Prostate gland (tissue), 2 donors: ENCODE measurements around the gene IFT27. TPM values are rescaled to one million over a fixed set of nuclear protein-coding genes. Genes with fewer than 3 reads are reported as not detected.

Experiments used
- DNase-seq: peaks from one replicate; pipeline ENCODE4 v3.0.0-alpha.2; 2019; ENCODE audit warnings: low spot score
- H3K27ac ChIP-seq, 2 donors: fragments of 200-600 bp; sonication (generic); 2 replicates each; pipeline ENCODE4 v1.5.1; 2017 to 2019
- H3K27me3 ChIP-seq: fragments of 200-600 bp; sonication (generic); replicated peaks from 2 replicates; pipeline ENCODE4 v1.5.1; 2019; ENCODE audit not compliant: insufficient read depth
- H3K36me3 ChIP-seq, 2 donors: fragments of 200-600 bp; sonication (generic); 1 replicate in 1 of 2; 2 replicates in 1 of 2; pipeline versions ENCODE4 v1.5.1 to v1.8.1; 2017 to 2019
- H3K4me1 ChIP-seq: fragments of 200-600 bp; sonication (generic); replicated peaks from 2 replicates; pipeline ENCODE4 v1.5.1; 2019
- H3K4me3 ChIP-seq, 2 donors: fragments of 200-600 bp; sonication (generic); 2 replicates each; pipeline ENCODE4 v1.5.1; 2017 to 2019
- H3K9me3 ChIP-seq: fragments of 200-600 bp; sonication (generic); 2 replicates; pipeline ENCODE4 v1.5.1; 2017
- CTCF ChIP-seq, 4 experiments: fragments of 200-600 bp in 2 of 4; fragments of 450-650 bp in 2 of 4; sonication (generic) in 2 of 4; IDR thresholded peaks; 1 replicate in 3 of 4; 2 replicates in 1 of 4; pipeline ENCODE4 v1.5.1; 2016 to 2019; ENCODE audit warnings: antibody characterized with exemption in 4 of 4, mild to moderate bottlenecking in 2 of 4, moderate library complexity in 2 of 4
- POLR2A ChIP-seq: fragments of 450-650 bp; IDR thresholded peaks from one replicate; pipeline ENCODE4 v1.6.1; 2016; ENCODE audit warnings: antibody characterized with exemption, mild to moderate bottlenecking
- POLR2AphosphoS5 ChIP-seq: sonication (generic); formaldehyde crosslinking; IDR thresholded peaks from one replicate; pipeline ENCODE4 v1.6.1; 2017; ENCODE audit warnings: antibody characterized with exemption
- WGBS: methylation state at CpG from one replicate; pipeline ENCODE4 v1.1.5; 2018; 5-methylcytosine and 5-hydroxymethylcytosine counted together
- intact Hi-C: fragments of 100-400 bp; cut with DNase I; formaldehyde crosslinking; loops from one replicate; pipeline ENCODE4 v1.14.2; 2022
- total RNA-seq, 2 donors: library from RNA; depleted of rRNA; stranded (reverse); fragments of >200 nt; gene quantifications; one replicate each; pipeline ENCODE4 v1.1.0, GENCODE V29; 2016

IFT27 gene
- total RNA-seq, 2 donors from 2014 or later, result 16.5 to 26.4 TPM

- H3K36me3 ChIP-seq, result no peaks in the 10 kb centered on the region
- intact Hi-C loops, result loop anchor here (10.0 kb wide), 1 partner anchor 235 kb away; the partner anchor contains the start of gene EIF3D
- no peak for DNase-seq
- no peaks in the 10 kb centered on the region for H3K9me3 ChIP-seq
- H3K27ac ChIP-seq, result no peak overlapping the region
- TF ChIP-seq POLR2AphosphoS5 (no peak), CTCF (IDR thresholded peaks at IDR 0.05) (no peak), POLR2A (no peak)
- WGBS, result 65% methylated on average over 19 of the region's 19 CpGs
- H3K27me3 ChIP-seq, result peaks cover 3% of the 10 kb centered on the region
- no peaks in the 10 kb centered on the region for H3K4me1 ChIP-seq
- H3K4me3 ChIP-seq, result no peak overlapping the region
Observed at GRCh38 chr22:36759481-36760159, 16.3 kb downstream of the IFT27 start.

DNA sequence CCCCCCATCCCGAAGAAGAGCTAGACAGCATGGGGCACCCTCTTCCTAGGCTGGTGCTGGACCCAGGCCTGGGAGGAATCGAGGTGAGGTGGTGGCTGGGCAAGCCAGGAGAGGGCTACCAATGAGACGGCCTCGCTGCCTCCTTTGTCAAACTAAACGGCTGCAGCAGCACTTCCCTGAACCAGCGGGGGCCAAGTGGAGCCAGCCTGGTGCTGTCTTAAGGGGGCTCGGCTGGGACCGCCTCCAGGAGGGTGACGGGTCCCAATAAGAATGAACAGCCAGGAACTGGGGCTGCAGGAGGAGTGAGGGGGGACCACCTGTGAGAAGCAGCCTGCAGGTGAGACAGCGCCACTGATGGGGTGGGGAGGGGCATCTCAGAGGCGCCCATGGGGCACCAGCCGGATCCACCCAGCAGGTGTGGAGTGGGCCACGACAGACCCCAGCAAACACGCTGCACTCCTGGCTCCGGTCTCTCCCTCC lies 17.1 kb downstream of the IFT27 start:
- no peak for DNase-seq
- H3K4me3 ChIP-seq, result no peak overlapping the region
- TF ChIP-seq POLR2A (no peak), CTCF (IDR thresholded peaks at IDR 0.05) (no peak), POLR2AphosphoS5 (no peak)
- WGBS, result 82% methylated on average over 15 of the region's 15 CpGs
- peaks cover 3% of the 10 kb centered on the region for H3K27me3 ChIP-seq
- no peaks in the 10 kb centered on the region for H3K36me3 ChIP-seq
- intact Hi-C loops, result no loop called here
- H3K27ac ChIP-seq, result no peak overlapping the region
- no peaks in the 10 kb centered on the region for H3K4me1 ChIP-seq
- no peaks in the 10 kb centered on the region for H3K9me3 ChIP-seq

DNA sequence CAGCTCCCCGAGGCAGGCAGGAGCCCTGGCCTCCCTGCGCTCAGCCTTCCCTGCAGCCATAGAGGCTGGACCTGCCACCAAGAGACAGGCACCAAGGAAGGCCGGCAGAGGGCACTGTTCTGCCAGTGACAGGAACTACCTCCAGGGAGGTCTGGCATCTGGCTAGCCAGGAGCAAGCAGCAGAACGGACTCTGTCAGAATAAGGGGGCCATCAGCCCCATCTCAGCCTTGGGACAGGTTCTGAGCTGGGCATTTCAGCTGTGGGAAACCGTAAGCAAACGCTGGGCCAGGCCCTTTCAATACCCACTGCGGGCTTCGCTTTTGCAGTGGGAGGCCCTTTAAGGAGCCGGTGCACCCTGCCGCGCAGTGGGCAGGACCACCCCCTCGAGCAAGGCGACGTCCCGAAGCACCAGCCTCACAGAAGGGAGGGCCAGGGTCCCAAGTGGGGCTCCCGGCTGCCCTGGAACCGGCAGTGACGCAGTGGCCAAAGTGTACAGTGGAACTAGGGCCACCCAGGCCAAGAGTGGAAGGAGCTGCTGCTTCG lies 18.2 kb downstream of the IFT27 start:
- no peak overlapping the region for H3K27ac ChIP-seq
- peak; percentile 72 for DNase-seq
- H3K9me3 ChIP-seq, result no peaks in the 10 kb centered on the region
- intact Hi-C loops, result no loop called here
- H3K36me3 ChIP-seq, result no peaks in the 10 kb centered on the region
- H3K4me1 ChIP-seq, result no peaks in the 10 kb centered on the region
- peaks cover 3% of the 10 kb centered on the region for H3K27me3 ChIP-seq
- peak; percentile 49 to 76 (median 60) for TF ChIP-seq CTCF (IDR thresholded peaks at IDR 0.05)
- no peak for TF ChIP-seq POLR2AphosphoS5
- TF ChIP-seq POLR2A, result no peak
- H3K4me3 ChIP-seq, result no peak overlapping the region
- WGBS, result 62% methylated on average over 19 of the region's 19 CpGs

- Histone ChIP-seq H3K27me3 (peaks cover 3% of the 10 kb centered on the region), H3K4me3 (no peak overlapping the region), H3K9me3 (no peaks in the 10 kb centered on the region), H3K36me3 (no peaks in the 10 kb centered on the region), H3K4me1 (no peaks in the 10 kb centered on the region), H3K27ac (no peak overlapping the region)
- TF ChIP-seq POLR2AphosphoS5 (no peak), CTCF (IDR thresholded peaks at IDR 0.05) (no peak), POLR2A (no peak)
- intact Hi-C loops, result no loop called here
- 54% methylated on average over 25 of the region's 28 CpGs for WGBS
- DNase-seq, result no peak
Observed at GRCh38 chr22:36756746-36757655, 18.9 kb downstream of the IFT27 start.
